PFSK-1 (cell line): ENCODE measurements around the gene HSF2BP.

Experiments used
- FOXP2 ChIP-seq: optimal IDR thresholded peaks from 2 replicates; pipeline ENCODE3; 2011; ENCODE audit warnings: borderline replicate concordance, control low read depth, inconsistent platforms; ENCODE audit not compliant: insufficient read depth; ENCODE audit errors: extremely low read length, extremely low read depth
- POLR2AphosphoS5 ChIP-seq: IDR thresholded peaks from 2 replicates; pipeline ENCODE4 v1.6.1; 2012; ENCODE audit warnings: low read depth, mild to moderate bottlenecking, control low read depth, low read length, moderate library complexity
- SIN3A ChIP-seq: IDR thresholded peaks from 2 replicates; pipeline ENCODE4 v1.6.1; 2012; ENCODE audit warnings: mild to moderate bottlenecking, low read length, moderate library complexity, borderline replicate concordance; ENCODE audit not compliant: insufficient read depth
- TAF1 ChIP-seq: IDR thresholded peaks from 2 replicates; pipeline ENCODE4 v1.6.1; 2012; ENCODE audit warnings: low read length, control low read depth, borderline replicate concordance; ENCODE audit not compliant: insufficient read depth
- TF ChIP-seq, protein P1 (sequence below), 2 experiments: IDR thresholded peaks; 2 replicates each; pipeline versions ENCODE4 v1.6.1 to v1.8.0; 2011 to 2012; ENCODE audit warnings: low read depth in 2 of 2, low read length in 2 of 2, control low read depth in 1 of 2, inconsistent platforms in 1 of 2, mild to moderate bottlenecking in 1 of 2, moderate library complexity in 1 of 2; ENCODE audit not compliant: insufficient read depth in 1 of 2

DNA sequence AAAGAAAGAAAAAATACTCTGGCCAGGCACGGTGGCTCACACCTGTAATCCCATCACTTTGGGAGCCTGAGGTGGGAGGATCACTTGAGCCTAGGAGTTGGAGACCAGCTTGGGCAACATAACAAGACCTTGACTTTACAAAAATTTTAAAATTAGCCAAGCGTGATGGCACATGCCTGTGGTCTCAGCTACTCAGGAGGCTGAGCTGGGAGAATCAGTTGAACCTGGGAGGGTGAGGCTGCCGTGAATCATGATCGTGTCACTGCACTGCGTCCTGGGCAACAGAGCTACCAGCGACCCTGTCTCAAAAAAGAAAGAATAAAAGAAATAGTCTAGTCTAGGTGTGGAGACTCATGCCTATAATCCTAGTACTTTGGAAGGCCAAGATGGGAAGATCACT lies 22.4 kb upstream of the HSF2BP start:
- TF ChIP-seq POLR2AphosphoS5 (no peak), TAF1 (no peak), FOXP2 (no peak), SIN3A (no peak)
- TF ChIP-seq, protein P1, sequence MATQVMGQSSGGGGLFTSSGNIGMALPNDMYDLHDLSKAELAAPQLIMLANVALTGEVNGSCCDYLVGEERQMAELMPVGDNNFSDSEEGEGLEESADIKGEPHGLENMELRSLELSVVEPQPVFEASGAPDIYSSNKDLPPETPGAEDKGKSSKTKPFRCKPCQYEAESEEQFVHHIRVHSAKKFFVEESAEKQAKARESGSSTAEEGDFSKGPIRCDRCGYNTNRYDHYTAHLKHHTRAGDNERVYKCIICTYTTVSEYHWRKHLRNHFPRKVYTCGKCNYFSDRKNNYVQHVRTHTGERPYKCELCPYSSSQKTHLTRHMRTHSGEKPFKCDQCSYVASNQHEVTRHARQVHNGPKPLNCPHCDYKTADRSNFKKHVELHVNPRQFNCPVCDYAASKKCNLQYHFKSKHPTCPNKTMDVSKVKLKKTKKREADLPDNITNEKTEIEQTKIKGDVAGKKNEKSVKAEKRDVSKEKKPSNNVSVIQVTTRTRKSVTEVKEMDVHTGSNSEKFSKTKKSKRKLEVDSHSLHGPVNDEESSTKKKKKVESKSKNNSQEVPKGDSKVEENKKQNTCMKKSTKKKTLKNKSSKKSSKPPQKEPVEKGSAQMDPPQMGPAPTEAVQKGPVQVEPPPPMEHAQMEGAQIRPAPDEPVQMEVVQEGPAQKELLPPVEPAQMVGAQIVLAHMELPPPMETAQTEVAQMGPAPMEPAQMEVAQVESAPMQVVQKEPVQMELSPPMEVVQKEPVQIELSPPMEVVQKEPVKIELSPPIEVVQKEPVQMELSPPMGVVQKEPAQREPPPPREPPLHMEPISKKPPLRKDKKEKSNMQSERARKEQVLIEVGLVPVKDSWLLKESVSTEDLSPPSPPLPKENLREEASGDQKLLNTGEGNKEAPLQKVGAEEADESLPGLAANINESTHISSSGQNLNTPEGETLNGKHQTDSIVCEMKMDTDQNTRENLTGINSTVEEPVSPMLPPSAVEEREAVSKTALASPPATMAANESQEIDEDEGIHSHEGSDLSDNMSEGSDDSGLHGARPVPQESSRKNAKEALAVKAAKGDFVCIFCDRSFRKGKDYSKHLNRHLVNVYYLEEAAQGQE (IDR thresholded peaks at IDR 0.05; ENCODE audit: insufficient read depth in 1 of 2, low read depth in 2 of 2, low read length in 2 of 2), result no peak
